ENCODE results near the gene EXD1.

GRCh38 chr15:41254560-41254959 lies 24.0 kb upstream of the EXD1 start:
- TF ChIP-seq TCF4 (CRISPR knock-in tag; IDR thresholded peaks at IDR 0.05; ENCODE audit: borderline replicate concordance) (no peak), PPARA (CRISPR knock-in tag; IDR thresholded peaks at IDR 0.05; ENCODE audit: borderline replicate concordance) (no peak), GLIS3 (CRISPR knock-in tag; IDR thresholded peaks at IDR 0.05) (no peak), ISL1 (CRISPR knock-in tag; IDR thresholded peaks at IDR 0.05) (no peak), ZNF8 (CRISPR knock-in tag; IDR thresholded peaks at IDR 0.05) (no peak), RARB (CRISPR knock-in tag; IDR thresholded peaks at IDR 0.05) (no peak), PATZ1 (CRISPR knock-in tag; IDR thresholded peaks at IDR 0.05; ENCODE audit: borderline replicate concordance) (no peak), OSR1 (CRISPR knock-in tag; IDR thresholded peaks at IDR 0.05) (no peak), CREB5 (CRISPR knock-in tag; IDR thresholded peaks at IDR 0.05; ENCODE audit: low read depth) (no peak)
- TF ChIP-seq, protein P1, sequence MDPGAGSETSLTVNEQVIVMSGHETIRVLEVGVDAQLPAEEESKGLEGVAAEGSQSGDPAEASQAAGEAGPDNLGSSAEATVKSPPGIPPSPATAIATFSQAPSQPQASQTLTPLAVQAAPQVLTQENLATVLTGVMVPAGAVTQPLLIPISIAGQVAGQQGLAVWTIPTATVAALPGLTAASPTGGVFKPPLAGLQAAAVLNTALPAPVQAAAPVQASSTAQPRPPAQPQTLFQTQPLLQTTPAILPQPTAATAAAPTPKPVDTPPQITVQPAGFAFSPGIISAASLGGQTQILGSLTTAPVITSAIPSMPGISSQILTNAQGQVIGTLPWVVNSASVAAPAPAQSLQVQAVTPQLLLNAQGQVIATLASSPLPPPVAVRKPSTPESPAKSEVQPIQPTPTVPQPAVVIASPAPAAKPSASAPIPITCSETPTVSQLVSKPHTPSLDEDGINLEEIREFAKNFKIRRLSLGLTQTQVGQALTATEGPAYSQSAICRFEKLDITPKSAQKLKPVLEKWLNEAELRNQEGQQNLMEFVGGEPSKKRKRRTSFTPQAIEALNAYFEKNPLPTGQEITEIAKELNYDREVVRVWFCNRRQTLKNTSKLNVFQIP (CRISPR knock-in tag; IDR thresholded peaks at IDR 0.05; ENCODE audit: borderline replicate concordance, low read depth): no peak
